Loucy (cell line): Measurements from ENCODE around the gene CGB8.

Experiments
- H2AFZ ChIP-seq: fragments of 200-600 bp; sonication (generic); 2 replicates; pipeline ENCODE4 v1.6.0; 2016; ENCODE audit warnings: antibody characterized with exemption, mild to moderate bottlenecking, low read length, moderate library complexity
- H3F3A ChIP-seq: fragments of 200-600 bp; 2 replicates; pipeline ENCODE4 v1.6.0; 2016; ENCODE audit warnings: antibody characterized with exemption, low read depth, mild to moderate bottlenecking
- H3K27me3 ChIP-seq: fragments of 200-600 bp; sonication (generic); 2 replicates; pipeline ENCODE4 v1.6.1; 2014; ENCODE audit warnings: low read length, mild to moderate bottlenecking; ENCODE audit not compliant: insufficient read depth, poor library complexity, severe bottlenecking
- H3K36me3 ChIP-seq: fragments of 200-600 bp; sonication (generic); 2 replicates; pipeline ENCODE4 v1.6.1; 2016; ENCODE audit warnings: low read length; ENCODE audit not compliant: insufficient read depth
- H3K4me1 ChIP-seq: fragments of 200-600 bp; sonication (generic); 2 replicates; pipeline ENCODE4 v1.5.1; 2014; ENCODE audit warnings: low read length, mild to moderate bottlenecking; ENCODE audit not compliant: insufficient read depth, poor library complexity, severe bottlenecking
- H3K4me2 ChIP-seq: fragments of 200-600 bp; sonication (generic); 2 replicates; pipeline ENCODE4 v1.6.0; 2014; ENCODE audit warnings: antibody characterized with exemption, low read length, low read depth, mild to moderate bottlenecking; ENCODE audit not compliant: poor library complexity, severe bottlenecking
- H3K4me3 ChIP-seq: fragments of 200-600 bp; sonication (generic); 2 replicates; pipeline ENCODE4 v1.5.1; 2014; ENCODE audit warnings: low read length, mild to moderate bottlenecking, mixed read lengths; ENCODE audit not compliant: poor library complexity, severe bottlenecking
- H3K79me2 ChIP-seq: fragments of 200-600 bp; sonication (generic); 2 replicates; pipeline ENCODE4 v1.6.1; 2014; ENCODE audit warnings: low read length; ENCODE audit not compliant: insufficient read depth
- H3K9ac ChIP-seq: fragments of 200-600 bp; sonication (generic); 2 replicates; pipeline ENCODE4 v1.6.0; 2014; ENCODE audit warnings: mild to moderate bottlenecking, low read depth, low read length, moderate library complexity; ENCODE audit not compliant: poor library complexity, severe bottlenecking
- H3K9me2 ChIP-seq: fragments of 200-600 bp; sonication (generic); replicated peaks from 2 replicates; pipeline ENCODE4 v1.6.1; 2016; ENCODE audit warnings: low read depth, low read length, mixed read lengths
- H3K9me3 ChIP-seq: fragments of 200-600 bp; sonication (generic); 2 replicates; pipeline ENCODE4 v1.6.1; 2014; ENCODE audit warnings: mild to moderate bottlenecking, antibody characterized with exemption, low read length, low read depth; ENCODE audit not compliant: insufficient read depth
- H4K20me1 ChIP-seq: fragments of 200-600 bp; sonication (generic); 2 replicates; pipeline ENCODE4 v1.6.0; 2014; ENCODE audit warnings: antibody characterized with exemption, low read length, mild to moderate bottlenecking; ENCODE audit not compliant: insufficient read depth, poor library complexity, severe bottlenecking
- EZH2phosphoT487 ChIP-seq: fragments of 200-600 bp; IDR thresholded peaks from 2 replicates; pipeline ENCODE4 v1.6.1; 2018; ENCODE audit warnings: antibody characterized with exemption, mild to moderate bottlenecking, moderate library complexity, borderline replicate concordance
- TF ChIP-seq, protein P1 (sequence below): fragments of 200-600 bp; sonication (generic); conservative IDR thresholded peaks from 2 replicates; pipeline ENCODE4 v1.5.1; 2014; ENCODE audit warnings: mild to moderate bottlenecking, antibody characterized with exemption, low read length

The CGB8 gene

DNA sequence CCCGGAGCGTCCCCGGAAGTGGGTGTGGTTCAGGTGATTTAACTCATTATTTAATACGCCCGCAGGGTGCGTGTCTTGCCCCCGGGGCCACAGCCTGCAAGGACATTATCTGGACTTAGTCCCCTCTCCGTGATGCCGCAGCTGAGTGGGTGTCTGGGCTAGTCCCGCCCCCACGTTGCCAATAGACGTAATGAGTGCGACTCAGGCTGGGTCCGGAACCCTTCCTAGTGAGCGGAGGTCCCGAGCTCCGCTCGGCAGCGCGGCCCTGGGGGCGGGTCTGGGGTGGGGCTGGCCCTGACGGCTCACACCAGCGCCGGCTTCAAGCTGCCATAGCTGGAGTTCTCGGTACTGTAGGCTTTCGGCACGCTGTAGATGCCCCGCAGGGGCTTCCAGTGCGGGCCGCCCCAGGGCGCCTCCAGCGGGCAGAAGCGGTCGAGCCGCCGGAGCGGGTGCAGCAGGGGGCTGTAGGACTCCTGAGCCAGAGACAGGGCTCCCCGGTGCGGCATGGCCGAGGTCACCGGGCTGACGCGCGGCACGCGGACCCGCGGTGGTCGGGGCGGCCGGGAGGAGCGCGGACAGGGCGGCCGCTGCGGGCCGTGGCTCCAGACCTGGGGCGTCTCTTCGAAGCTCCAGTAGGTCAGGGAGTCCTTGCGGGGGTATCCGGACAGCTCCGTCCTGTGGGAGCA is 31.1 kb downstream of the CGB8 start:
- no peak for TF ChIP-seq EZH2phosphoT487
- TF ChIP-seq, protein P1, sequence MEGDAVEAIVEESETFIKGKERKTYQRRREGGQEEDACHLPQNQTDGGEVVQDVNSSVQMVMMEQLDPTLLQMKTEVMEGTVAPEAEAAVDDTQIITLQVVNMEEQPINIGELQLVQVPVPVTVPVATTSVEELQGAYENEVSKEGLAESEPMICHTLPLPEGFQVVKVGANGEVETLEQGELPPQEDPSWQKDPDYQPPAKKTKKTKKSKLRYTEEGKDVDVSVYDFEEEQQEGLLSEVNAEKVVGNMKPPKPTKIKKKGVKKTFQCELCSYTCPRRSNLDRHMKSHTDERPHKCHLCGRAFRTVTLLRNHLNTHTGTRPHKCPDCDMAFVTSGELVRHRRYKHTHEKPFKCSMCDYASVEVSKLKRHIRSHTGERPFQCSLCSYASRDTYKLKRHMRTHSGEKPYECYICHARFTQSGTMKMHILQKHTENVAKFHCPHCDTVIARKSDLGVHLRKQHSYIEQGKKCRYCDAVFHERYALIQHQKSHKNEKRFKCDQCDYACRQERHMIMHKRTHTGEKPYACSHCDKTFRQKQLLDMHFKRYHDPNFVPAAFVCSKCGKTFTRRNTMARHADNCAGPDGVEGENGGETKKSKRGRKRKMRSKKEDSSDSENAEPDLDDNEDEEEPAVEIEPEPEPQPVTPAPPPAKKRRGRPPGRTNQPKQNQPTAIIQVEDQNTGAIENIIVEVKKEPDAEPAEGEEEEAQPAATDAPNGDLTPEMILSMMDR, result no peak; the same call in 1 of the 2 replicates
- Histone ChIP-seq H3K4me1 (peaks cover 7% of the 10 kb centered on the region), H3K9me2 (no peaks in the 10 kb centered on the region), H3K4me3 (no peak overlapping the region), H4K20me1 (no peaks in the 10 kb centered on the region), H2AFZ (no peak overlapping the region), H3K36me3 (peaks cover 20% of the 10 kb centered on the region; the same call in 1 of the 2 replicates), H3K4me2 (no peak overlapping the region), H3K9me3 (no peaks in the 10 kb centered on the region), H3K79me2 (no peaks in the 10 kb centered on the region), H3F3A (no peaks in the 10 kb centered on the region), H3K9ac (no peak overlapping the region), H3K27me3 (no peaks in the 10 kb centered on the region)

DNA sequence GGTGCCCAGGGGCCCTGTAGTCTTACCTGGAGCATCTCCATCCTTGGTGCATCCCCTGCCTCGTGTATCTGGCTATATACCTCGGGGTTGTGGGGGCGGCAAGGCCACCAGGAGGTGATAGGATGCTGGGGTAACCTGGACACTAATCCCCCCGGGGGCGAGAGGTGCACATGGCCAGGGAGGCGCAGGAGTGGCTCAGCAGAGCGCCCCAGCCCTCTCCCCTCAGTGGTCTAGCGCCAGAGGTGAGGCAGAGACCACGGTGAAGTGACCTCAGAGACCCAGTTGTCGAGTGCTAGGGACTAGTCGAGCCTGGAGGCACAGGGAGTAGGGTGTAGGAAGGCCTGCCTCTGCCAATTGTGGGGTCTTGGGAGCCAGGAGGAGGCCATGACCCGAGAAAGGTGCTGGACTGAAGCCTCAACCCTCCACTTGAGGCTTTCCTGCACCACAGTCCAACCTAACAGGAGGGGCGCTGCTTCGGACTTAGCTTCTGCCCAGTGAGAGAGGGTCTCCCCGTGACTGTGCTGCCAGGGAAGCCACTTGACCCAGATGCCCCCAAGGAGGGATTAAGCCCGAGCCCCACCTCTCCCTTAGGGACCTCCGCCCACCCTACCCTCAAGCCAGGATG is 31.8 kb downstream of the CGB8 start, which contains the start of gene LHB:
Gene LHB (minus strand): TSS at position 51 of the 625 bp plus-strand sequence. CDS start 10 bp downstream, at position 41.
- H3K9me3 ChIP-seq, result no peaks in the 10 kb centered on the region

DNA sequence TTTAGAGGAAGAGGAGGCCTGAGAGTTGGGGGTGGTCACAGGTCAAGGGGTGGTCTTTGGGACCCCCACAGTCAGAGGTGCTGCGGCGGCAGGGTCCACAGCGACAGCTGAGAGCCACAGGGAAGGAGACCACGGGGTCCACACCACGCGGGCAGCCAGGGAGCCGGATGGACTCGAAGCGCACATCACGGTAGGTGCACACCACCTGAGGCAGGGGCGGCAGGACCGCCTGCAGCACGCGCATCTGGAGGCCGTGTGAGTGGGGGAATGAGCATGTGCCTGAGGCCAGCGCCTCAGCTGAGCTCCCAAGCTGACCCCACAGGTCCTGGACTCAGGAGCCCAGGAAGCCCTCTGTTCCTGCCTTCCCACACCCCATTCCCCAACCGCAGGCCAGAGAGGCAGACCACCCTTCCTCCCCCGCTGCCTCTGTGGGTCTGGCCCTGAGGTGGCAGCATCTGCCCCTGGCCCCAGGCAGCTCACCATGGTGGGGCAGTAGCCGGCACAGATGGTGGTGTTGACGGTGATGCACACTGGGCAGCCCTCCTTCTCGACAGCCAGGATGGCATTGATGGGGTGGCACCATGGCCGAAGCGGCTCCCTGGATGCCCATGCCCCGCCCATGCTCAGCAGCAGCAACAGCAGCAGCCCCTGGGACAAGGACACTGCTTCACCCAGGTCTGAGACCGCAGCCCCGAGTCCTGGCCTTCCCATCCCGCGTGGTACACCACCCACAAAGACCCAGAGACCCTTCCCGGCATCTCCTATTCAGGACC is 32.7 kb downstream of the CGB8 start:
- no peaks in the 10 kb centered on the region for H4K20me1 ChIP-seq
- no peak for TF ChIP-seq EZH2phosphoT487
- TF ChIP-seq, protein P1, result no peak
- H3K4me1 ChIP-seq, result peaks cover 7% of the 10 kb centered on the region
- H3K9me3 ChIP-seq, result no peaks in the 10 kb centered on the region
- no peak overlapping the region for H2AFZ ChIP-seq
- no peak overlapping the region for H3K9ac ChIP-seq
- H3K4me2 ChIP-seq, result no peak overlapping the region
- no peaks in the 10 kb centered on the region for H3F3A ChIP-seq
- no peaks in the 10 kb centered on the region for H3K79me2 ChIP-seq
- no peak overlapping the region for H3K4me3 ChIP-seq
- H3K9me2 ChIP-seq, result no peaks in the 10 kb centered on the region
- H3K36me3 ChIP-seq, result peaks cover 34% of the 10 kb centered on the region; the same call in 1 of the 2 replicates
- H3K27me3 ChIP-seq, result no peaks in the 10 kb centered on the region

More for the DNA sequence above, 31.8 kb downstream of the CGB8 start, which contains the start of gene LHB:
- Histone ChIP-seq H2AFZ (no peak within 1 kb of the TSS), H3F3A (no peaks in the 10 kb centered on the region), H3K9me2 (no peaks in the 10 kb centered on the region), H4K20me1 (no peaks in the 10 kb centered on the region), H3K4me3 (no peak within 1 kb of the TSS), H3K27me3 (no peaks in the 10 kb centered on the region), H3K9ac (no peak within 1 kb of the TSS), H3K79me2 (no peaks in the 10 kb centered on the region), H3K4me2 (no peak within 1 kb of the TSS), H3K36me3 (peaks cover 25% of the 10 kb centered on the region; the same call in 1 of the 2 replicates), H3K4me1 (peaks cover 7% of the 10 kb centered on the region)
- TF ChIP-seq, protein P1, result no peak
- no peak for TF ChIP-seq EZH2phosphoT487
